GM18909 (cell line): ENCODE data around the gene FAM25A.
"Not testable (repeated sequence)": the region's sequence is repeated elsewhere in the genome, so short reads cannot be mapped to it uniquely, and the experiment has no call there.

ENCODE experiments used
- ATAC-seq: cut with Tn5 transposase; IDR thresholded peaks from one replicate; pipeline ENCODE4 v1.9.1; 2021; ENCODE audit warnings: mild to moderate bottlenecking; ENCODE audit not compliant: unreplicated experiment, poor library complexity

FAM25A gene

DNA sequence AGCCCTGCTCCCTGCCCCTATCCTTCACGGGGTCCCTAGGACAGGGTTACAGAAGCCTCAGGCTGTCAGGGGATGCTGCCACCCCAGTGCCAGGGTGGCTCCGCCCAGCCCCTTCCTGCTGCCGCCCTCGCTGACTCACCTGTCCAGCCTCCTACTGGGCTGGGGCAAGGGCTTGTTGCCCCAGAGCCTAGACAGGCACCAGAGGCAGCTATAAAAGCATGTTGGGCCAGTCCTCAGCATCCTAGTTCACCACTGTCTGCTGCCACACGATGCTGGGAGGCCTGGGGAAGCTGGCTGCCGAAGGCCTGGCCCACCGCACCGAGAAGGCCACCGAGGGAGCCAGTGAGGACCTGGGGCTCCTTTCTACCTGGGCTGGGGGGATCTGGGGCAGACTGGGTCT lies at the start of gene FAM25A:
FAM25A (plus strand) TSS at position 239 of the 400 bp plus-strand sequence; CDS start at position 270, 31 bp downstream.
- not testable (repeated sequence) for ATAC-seq

GRCh38 chr10:86970982-86971231 lies 49.2 kb upstream of the FAM25A start:
- no peak for ATAC-seq

GRCh38 chr10:86971232-86971991 lies 48.7 kb upstream of the FAM25A start:
- peak; percentile 79 for ATAC-seq

DNA sequence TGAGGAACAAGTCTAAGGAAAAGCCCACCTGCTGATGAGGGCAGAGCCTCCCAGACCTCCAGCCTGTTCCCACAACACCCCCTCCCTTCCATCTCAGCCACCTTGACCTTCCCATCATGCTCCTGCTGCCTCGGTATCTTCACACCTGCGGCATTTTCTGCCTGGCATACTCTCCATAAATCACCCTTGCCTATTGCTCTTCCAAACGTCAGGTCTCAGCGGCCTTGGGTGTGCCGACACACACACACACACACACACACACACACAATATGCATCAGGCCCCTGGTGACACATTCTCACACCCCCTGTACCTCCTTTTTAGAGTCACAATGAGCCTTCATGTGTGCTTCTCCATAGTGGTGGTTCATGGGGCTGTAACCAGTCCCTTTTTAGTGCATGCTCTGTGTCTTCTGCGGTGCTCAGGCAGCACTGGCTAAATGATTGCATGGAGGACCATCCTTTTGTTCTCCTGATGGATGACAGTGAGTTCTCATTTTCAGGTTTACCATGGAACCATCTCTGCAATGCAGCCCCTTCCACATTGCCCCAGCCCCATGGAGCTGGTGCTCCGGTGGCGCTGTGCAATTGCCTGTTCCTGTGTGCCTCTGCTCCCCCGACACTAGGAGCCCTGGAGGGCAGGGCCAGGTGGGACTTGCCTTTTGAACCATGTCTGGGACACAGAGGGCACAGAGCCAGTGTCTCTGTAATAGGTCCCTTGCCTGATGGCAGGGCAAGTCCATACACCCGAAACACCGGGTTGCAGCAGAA lies 47.3 kb upstream of the FAM25A start:
- no peak for ATAC-seq

- ATAC-seq = no peak
Measured at GRCh38 chr10:86974484-86974883, 45.6 kb upstream of the FAM25A start.

- ATAC-seq = no peak
Measured at GRCh38 chr10:86976362-86977056, 43.6 kb upstream of the FAM25A start.

DNA sequence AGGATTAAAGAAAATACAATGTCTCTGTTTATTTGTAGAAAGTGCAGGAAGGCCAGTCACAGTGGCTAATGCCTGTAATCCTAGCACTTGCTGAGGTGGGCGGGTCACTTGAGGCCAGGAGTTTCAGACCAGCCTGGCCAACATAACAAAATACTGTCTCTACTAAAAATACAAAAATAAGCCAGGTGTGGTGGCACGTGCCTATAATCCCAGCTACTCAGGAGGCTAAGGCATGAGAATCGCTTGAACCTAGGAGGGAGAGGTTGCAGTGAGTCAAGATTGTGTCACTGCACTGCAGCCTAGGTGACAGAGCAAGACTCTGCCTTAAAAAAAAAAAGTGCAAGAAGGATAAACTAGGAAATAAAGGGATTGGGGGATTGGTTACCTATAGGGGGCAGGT lies 41.6 kb upstream of the FAM25A start:
- ATAC-seq = not testable (repeated sequence)

- no peak for ATAC-seq
Measured at GRCh38 chr10:86979296-86979818, 40.7 kb upstream of the FAM25A start.

- no peak for ATAC-seq
Measured at GRCh38 chr10:86979977-86980448, 40.1 kb upstream of the FAM25A start.

- not testable (repeated sequence) for ATAC-seq
Measured at GRCh38 chr10:86981020-86981419, 39.1 kb upstream of the FAM25A start.

DNA sequence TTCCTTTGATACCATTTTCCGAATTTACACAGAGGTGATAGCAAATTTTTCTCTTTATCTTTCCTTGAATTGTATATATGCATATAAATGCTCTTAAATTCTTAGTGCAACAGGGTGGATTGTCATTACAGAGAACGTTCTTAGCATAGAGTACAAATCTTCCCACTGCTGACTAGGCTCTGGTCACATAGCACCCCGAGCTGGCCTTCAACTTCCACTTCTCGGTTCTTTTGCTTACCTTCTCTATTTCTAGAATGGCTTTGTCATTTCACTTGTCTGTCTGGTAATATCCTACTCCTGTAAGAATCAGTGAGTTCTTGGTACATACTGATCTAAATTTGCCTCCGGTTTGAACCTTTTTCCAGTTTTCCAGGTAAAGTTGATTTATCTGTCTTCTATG lies 38.4 kb upstream of the FAM25A start:
- ATAC-seq = no peak

DNA sequence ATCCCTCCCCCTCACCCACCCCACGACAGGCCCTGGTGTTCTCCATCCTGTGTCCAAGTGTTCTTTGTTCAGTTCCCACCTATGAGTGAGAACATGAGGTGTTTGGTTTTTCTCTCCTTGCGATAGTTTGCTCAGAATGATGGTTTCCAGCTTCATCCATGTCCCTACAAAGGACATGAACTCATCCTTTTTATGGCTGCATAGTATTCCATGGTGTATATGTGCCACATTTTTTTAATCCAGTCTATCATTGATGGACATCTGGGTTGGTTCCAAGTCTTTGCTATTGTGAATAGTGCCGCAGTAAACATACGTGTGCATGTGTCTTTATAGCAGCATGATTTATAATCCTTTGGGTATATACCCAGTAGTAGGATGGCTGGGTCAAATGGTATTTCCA lies 35.6 kb upstream of the FAM25A start:
- ATAC-seq = not testable (repeated sequence)

GRCh38 chr10:86988520-86988919 lies 31.6 kb upstream of the FAM25A start:
- no peak for ATAC-seq

DNA sequence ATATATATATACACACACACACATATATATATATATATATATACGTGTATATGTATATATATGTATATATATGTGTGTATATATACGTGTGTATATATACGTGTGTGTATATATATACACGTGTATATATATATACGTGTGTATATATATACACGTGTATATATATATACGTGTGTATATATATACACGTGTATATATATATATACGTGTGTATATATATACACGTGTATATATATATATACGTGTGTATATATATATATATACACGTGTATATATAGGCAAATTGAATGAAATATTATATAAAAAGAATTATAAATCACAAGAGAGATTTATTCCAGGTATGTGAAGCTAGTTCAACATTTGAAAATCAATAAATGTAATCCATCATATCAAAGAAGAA lies 28.7 kb upstream of the FAM25A start:
- ATAC-seq = not testable (repeated sequence)

GRCh38 chr10:86992456-86992855 lies 27.6 kb upstream of the FAM25A start:
- no peak for ATAC-seq

DNA sequence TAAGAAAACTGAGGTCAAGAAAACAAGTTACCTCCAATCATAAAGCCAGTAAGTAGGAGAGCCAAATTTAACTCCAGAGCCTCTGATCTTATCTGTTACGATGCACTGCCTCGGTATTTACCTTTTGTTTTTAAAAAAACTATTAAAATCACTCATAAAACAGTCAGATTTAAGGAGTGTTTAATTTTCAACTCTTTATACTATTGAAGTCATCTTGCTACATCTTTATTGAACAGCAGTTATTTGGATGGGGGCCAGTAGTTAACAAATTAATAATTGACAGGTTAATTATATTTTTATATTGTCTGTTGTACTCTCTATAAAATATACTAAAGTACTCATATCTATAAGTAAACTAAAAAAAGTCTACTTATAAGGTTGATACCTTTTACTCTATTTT lies 27.2 kb upstream of the FAM25A start:
- ATAC-seq = no peak

DNA sequence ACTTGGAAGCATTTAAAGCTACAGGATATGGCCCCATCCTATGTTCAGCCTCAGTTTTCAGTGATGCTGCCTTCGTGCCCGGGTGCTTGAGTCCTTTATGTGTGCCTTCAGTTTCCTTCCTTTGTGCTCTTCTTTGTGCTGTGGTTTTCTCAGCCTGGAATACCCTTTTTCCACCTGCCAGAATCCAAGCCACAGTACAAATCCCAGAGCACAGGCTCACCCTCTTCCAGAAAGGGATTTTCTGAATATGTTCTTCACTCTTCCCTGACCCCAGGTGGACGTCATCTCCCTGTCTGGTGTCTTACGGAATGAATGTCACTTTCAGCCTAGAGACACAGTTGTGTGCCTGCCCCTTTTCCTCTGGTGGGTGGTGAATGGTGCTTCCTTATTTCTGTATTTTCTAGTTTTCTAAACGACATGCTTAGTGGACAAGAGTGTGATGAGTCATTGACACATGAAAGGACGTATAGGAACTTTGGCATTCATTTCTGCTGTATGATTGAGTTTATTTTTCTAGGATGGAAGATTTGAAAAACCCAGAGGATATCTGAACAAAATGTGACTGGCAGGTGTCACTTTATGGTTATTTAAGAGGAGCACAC lies 20.2 kb upstream of the FAM25A start:
- ATAC-seq = not testable (repeated sequence)

DNA sequence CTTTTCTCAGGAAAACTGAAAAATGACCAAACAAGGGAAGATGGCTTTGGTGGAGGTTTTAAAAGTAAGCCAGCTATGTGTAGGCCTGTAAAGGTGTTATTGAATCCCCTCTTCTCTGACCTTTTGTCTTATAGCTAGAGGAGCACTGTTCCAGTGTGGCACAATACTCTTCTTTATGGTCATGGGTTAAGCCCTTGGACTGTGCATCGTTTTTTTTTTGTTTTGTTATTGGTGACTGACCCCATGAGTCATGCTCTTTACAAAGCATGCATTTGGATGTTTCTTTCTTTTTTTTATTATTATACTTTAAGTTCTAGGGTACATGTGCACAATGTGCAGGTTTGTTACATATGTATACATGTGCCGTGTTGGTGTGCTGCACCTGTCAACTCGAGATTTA lies 19.6 kb upstream of the FAM25A start:
- no peak for ATAC-seq

DNA sequence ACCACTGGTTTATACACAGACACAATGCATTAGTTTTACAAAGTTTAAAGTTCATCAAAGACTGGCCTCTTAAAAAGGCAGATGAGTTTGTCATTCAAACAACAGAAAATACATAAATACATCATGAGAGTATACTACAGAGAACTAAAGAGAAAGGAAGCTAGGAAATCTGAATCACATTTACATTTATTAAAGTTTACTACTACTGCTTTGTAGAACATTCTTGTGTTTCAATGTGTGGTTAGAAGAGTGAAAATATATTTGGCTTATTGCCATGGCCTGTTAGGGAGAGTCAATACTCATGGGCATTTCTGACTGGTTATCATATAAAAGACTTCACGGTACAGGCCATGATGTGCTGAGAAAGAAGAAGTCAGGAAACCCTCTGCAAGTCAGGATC lies 13.0 kb upstream of the FAM25A start:
- ATAC-seq = not testable (repeated sequence)

DNA sequence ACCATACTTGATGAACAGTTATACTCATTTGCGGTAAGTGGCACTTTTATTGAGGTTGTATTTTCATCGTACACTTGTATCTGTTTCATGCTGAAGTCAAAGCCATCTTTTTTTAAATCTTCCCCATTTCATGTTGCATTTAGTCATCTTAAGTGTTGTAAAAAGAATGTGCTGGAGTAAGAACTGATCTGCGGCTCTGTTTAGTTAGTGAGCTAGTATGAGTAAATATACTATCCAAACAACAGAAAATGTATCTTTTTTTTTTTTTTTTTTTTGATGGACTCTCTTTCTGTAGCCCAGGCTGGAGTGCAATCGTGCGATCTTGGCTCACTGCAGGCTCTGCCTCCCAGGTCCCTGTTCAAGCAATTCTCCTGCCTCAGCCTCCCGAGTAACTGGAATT lies 12.4 kb upstream of the FAM25A start:
- ATAC-seq = not testable (repeated sequence)
